GM21367 (cell line): ENCODE data around the gene COX20.

Source experiments
- ATAC-seq: cut with Tn5 transposase; IDR thresholded peaks from one replicate; pipeline ENCODE4 v1.9.1; 2021; ENCODE audit not compliant: unreplicated experiment

Gene COX20

DNA sequence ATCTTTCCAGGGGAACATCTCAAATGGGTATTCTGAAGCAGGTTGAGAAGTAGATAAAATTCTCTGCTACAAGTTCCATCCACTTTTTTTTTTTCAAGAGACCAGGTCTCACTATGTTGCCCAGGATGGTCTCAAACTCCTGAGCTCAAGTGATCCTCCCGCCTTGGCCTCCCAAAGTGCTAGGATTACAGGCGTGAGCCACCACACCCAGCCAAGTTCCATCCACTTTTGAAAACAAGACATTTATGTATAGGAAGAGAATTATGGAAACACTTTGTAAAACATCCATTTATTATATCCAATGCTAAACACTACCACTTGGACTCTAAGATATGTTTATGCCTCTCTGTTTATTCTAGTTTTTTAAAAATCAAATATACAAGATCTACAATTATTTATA, 15.4 kb downstream of the COX20 start:
- ATAC-seq = no peak

DNA sequence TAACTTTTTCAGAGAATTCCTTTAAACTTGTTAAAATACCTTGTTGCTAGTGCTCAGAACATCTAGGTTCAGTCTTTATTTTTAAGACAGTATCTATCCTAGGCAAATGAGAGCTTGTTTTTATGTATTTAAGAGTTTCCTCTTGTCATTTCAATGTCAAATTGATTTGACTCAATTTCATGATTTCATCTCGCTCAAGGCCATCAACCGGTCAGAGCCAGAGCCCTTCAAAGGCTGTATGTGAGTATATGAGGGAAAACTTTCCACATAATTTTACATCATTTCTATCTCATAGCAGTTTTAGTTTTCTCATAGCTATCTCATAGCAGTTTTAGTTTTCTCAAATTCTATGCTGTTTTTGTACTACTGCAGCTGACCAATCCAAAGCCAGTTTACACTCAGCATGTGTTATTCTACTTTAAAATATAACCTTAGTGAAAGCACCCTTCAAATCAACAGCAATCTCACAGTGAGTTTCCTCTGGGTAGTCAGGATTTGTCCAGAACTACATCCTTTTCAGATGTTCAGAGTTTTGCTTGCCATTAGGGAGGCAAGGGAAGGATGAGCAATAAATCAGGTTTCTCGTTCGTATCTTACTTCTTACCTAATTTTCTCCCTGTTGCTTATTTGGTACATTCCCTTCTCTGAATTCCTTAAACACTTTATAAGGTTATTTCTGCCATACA, 16.2 kb downstream of the COX20 start:
- ATAC-seq = no peak

DNA sequence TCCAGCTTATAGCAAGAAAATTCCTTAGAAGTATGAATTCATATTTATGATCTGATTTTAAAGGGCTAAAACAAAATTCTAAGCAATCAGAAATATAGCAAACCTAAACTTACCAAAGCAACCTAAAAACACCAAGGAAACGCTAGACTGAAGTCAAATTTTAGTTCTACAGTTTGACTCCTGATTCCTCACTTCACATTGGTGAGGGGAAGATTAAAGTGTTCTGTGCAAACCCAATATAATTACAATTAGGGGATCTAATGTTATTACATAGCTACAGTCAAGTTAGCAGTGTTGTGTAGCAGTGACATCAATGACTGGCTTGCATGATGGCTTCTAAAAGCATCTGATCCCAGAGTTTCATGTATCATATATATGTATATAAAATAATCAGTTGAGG, 17.2 kb downstream of the COX20 start:
- no peak for ATAC-seq

DNA sequence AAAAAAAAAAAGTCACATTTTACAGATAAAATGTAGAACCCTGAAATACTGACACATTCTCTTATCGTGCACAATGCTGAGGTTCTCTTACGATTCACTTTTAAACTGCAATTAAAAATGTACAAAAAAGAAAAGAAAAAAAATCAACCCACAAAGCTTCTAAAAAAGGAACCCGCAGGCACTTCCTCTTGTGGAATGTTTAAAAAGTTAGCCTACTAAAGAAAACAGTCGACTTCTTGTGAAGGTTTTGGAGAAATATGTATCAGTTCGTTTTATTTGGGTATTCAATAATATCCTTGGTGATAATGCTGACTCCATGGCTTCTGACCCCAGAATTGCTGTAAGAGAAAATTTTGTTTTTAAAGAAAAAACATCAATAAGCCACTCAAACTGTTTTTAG, 18.7 kb downstream of the COX20 start:
- no peak for ATAC-seq

DNA sequence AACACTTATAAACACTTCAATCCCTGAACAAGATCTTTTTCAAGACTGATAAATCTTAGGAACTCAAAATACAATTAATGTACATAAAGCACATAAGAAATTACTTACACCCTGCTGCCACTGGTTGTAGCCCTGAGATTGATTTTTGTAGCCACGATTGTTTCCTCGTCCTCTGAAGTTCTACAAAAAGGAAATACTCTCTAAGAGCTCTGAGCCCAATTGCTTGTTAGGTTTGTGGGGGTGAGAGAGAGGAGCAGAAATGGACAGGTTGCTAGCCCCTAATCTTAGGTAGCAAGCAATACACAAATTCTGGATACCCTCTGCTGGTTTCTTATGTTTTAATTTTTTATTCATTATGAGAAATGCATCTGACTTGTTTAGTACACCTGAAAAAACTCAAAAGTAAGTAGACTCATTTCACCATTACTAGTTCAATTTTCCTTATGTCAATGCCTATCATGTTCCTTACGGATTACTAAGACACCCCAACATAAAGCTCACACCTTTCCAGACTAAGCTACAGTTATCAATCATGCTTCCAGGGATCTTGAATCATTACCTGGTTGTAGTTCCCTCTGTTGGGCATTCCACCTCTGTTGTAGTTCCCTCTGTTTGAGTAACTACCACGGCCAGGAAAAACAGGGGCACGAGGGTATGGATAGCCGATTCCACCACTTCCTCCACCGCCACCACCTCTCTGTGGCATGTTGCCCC, 19.6 kb downstream of the COX20 start:
- ATAC-seq = no peak

DNA sequence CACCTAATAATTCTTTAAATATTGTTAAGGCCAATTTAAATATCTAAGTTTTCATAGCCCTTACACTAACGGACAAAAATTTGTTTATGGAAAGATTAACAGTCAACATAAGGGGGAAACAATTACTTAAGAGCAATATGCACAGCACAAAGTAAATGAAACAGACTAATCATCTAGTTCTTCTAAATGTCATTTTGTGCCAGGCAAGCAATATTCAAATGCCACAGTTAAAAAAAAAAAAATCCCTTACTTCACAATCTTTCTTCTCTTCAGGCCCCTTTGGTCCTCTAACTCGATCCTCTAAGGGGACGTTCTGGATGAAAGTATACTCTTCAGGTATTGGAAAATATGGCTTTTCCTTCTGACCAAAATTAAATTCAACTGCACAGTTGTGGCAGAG, 22.3 kb downstream of the COX20 start:
- ATAC-seq = no peak

DNA sequence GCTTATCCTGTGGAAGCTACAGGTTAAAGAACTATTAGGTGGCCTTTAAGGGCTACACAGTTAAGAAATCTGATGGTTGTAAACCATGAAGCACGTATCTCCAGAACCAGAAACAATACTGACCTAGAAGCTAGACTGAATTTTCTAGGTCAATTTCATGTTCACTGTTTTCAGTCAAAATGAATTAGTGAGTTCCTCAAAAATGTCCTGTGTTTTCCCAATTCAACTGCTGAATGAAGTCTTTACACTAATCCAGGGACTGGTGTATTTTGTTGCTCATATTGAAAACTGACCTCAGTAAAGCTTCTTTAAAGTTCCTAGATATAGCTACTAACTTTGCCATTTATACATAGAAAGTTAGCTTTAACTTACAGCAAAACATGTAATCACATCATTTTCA, 22.9 kb downstream of the COX20 start:
- no peak for ATAC-seq

DNA sequence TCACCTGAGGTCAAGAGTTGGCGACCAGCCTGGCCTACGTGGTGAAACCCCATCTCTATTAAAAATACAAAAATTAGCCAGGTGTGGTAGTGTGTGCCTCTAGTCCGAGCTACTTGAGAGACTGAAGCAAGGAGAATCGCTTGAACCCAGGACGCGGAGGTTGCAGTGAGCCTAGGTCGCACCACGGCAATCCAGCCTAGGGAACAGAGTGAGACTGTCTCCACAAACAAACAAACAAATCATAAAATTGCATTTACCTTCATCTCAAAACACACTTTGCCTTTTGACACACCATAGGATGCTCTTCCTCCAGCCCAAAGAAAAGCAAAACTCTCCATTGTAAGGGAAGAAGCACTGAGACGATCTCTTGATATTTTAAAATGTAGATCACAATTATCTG, 24.6 kb downstream of the COX20 start:
- ATAC-seq = no peak

DNA sequence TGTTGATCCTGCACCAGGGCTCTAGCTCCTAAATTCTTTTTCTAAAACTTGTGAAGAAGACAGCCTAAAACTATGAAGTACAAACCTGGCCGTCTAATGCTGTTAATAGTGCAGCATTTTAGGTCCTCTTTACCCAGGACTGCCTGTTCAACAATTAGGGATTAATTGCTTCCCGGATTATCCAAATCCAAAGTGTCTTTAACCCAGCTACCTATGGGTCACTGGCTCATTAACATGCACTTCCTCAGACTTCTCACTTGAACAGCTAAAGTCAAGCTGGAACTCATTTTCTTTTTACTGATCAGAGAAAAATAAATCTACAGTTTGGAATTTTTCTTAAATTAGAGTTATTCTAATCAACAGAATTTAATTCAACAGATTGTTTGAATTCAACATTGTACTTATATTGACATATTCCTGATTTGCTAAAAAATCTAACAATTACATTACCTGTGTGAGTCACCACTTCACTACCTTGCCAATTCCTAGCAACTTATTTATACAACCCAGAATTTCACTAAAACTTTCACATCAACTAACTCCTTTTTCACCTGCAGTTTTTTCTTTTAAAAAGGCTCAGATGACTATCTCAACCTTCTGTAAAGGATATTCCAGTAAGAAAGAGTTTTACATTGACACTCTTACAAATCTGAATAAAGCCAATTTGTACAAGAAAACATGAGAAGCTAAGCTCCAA, 25.6 kb downstream of the COX20 start:
- no peak for ATAC-seq

DNA sequence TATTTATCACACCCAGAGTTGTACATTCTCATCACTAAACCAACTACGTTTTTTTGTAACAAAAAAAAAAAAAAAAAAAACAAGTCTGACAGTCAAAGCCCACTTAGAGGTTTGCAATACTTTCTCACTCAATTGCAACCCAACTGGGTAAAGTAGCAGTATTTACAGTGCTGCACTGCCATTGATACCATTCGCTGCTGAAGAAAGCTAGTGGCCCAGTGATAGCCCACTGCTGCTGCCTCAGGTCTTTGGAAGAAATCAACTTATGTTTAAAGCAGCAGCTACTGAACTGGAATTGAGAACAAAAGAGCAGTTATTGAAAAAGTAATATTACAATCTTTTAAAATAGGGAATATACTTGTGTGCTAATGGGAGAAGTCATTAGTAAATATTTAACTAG, 26.2 kb downstream of the COX20 start:
- no peak for ATAC-seq

DNA sequence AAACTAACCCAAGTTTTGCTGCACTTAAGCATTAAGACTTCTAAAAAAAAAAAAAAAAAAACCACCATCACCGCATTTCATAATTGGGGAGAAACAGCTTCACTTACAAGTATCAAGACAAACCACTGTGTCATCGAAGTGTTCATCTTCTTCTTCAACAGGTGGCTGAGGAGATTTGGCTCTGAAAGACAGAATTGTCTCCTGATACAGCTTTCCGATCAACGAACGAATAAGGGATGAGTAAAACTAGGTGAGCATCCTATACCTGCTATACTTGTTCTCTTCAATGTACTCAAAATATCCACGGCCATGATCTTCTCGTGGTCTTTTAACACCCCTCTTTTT, 26.9 kb downstream of the COX20 start:
- ATAC-seq = no peak

DNA sequence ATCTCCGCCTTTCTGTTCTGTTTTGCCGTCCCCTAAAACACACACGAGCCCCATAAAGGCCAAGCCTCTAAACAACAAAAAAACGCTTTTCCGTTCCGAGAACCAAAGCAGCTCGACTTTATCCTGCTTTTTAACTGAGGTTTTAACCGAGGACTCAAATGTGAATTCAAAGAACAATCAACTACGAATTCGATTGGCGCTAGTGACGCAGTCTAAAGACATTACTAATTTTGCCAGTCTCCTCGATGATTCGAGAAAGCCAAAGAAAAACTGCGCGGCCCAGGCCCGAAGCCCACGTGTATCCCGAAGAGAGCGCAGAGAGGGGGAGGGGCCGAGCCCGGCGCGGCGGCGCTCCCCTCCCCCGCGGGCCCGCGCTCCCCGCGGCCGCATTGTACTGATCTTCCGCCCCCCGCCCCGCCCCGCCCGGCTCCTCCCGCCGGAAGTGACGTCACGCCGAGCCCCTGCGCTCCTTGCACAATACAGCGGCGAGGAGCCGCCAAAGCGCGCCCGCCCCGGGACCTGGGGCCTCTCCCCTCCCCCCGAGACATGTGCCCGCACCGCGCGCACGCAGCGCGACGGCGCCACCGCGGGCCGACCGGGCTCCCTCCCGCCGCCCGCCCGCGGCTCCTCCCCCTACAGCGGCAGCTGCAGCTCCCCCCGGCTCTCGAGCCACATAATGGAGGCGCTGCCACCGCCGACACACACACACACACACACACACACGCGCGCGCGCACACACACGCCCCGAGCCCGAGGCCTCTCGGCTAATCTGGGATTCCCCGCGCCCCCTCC, 27.4 kb downstream of the COX20 start:
- ATAC-seq = peak; percentile 59

DNA sequence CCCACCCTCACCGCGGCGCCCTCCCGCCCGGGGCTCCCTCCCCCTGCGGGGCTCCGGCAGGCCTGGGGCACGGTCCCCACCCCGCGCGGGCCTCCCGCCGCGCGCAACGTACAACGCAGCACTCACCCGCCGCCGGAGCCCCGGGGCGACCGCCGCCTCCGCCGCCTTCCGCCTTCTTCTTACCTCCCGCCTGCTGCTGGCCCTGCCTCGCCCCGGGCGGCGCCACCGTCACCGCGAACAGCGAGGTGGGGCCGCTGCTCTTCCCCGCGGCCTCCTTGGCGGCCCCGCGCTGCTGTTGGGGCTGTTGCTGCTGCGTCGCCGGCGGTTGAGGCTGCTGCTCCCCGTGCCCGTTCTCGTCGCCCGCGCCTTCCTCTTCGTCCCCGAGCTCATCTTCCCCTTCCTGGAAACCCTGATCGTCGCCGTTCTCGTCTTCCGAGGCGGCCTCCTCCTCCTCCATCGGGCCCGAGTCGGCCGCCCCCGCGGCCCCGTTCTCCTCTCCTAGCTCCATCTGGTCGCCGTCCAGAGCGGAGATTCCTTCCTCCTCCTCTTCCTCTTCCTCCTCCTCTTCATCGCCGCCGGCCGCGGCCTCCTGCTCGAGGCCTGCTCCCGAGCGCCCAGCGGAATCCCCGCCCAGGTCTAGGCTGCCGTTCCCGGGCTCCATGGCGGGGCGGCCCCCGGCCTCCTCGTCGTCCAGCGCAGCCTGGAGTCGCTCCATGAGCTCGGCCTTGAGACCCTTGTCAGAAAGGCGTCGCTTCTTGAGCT, 28.2 kb downstream of the COX20 start:
- no peak for ATAC-seq

DNA sequence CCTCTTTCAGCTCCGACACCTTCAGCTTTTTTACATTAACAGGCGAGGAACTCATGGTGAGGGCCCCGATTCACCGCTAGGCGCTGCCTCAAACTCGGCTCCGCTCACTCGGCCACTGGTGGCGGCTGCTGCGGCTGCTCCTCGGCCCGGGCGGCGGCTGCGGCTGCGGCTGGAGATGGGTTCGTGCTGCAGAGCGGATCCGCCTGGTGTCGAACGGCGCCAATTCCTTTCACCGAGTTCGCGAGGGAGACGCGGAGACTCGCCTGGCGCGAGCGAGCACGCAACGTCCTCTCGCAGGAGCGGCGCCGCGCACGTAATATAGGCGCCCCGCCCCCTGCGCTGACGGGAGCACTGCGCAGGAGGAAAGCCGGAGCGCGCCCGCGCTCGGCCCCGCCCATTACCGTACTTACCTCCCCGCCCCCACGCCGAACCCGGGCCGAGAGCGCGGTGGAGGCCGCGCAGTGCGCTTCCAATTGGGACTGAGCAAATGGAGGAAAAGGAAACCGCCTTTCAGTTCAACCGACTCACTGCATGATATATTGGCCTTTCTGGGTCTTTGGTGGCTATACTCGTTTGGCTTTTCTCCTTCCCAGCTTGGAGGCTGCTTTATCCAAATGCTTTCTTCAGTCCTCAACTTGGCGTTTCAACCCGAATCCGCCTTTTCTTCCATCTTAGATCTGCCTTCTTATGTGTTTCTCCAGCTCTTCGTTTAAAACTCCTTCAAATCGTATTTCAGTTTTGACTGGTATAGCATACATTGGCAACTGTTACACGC, 29.0 kb downstream of the COX20 start, which contains the start of gene HNRNPU:
HNRNPU (minus strand) TSS at position 291 of the 775 bp plus-strand sequence; CDS start at position 55, 236 bp downstream.
- peak; percentile 52 for ATAC-seq

DNA sequence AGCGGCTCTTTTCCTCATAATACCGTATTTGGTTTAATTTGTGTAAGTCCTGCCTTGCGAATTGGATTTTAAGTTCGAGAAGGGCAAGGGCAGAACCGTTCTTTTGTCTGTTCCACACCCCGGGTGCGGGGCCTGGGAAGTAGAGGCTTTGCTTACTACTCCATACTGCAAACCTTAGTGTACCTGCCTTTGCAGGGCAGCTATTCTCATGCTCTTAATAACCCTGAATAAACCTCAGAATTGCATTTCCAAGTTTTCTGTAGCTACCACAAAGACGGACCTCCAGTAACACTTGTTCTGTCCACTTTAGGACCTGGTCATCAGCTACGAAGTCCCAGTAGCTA, 29.5 kb downstream of the COX20 start:
- no peak for ATAC-seq

DNA sequence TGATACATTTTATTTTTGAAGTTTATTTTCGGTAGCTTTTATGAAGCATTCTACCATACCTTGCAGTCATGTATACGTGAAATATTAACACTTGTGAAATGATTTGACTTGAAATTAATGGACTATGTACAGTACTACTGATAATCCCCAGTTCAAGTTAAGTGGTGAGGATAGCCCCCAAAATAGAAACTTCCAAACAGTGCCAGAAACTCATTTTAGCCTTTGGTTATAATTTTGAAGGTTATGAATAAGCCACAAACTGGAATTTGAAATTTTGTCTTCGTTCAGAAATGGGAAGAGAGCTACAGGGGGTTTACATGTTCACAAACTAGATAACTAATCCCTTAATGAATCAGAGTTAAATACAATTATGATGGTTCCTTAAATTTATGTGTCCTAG, 30.4 kb downstream of the COX20 start:
- ATAC-seq = no peak

DNA sequence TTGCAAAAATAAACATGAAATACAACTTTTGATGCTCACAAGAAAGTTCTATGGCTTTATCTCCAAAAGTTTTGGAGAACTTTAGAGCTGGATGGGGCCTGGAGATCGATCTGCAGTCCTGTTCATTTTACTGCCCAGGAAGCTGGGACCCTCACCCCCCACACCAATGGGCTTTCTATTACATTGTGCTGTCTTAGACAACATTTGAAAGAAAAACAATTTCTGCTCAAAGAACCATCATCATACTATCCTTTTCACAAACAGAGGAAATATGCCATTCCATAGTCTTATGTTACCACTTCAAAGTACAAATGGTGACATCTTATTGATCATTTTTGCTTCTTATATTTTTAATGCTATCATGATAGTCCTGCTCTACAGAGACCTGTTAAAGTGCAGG, 30.9 kb downstream of the COX20 start:
- ATAC-seq = no peak

DNA sequence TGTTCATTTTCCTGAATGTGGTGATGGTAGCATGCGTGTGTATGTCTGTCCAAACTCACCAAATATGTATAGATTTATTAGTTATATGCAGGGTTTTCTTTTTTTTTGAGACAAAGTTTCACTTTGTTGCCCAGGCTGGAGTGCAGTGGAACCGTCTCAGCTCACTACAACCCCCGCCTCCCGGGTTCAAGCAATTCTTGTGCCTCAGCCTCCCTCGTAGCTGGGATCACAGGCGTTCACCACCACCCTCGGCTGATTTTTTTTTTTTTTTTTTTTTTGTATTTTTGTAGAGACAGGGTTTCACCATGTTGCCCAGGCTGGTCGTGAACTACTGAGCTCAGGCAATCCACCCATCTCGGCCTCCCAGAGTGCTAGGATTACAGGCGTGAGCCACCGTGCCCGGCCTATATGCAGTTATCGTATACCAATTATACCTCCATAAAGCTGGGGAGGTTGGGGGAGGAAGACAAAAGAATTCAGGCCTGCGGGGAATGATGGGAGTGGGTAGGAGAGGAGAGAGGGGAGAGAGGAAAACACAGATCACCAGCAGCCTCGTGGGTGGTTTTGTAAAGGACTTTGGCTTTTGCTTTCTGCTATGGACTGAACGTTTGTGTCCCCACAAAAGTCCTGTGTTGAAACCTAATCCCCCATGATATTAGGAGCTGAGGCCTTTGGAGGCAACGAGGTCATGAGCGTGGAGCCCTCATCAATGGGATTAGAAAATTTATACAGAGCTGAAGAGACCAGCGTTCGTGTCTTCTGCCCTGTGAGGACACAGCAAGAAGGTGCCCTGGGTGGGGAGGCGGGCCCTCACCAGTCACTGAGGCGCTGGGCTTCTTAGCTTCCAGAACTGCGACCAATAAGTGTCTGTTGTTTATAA, 33.3 kb downstream of the COX20 start:
- no peak for ATAC-seq

DNA sequence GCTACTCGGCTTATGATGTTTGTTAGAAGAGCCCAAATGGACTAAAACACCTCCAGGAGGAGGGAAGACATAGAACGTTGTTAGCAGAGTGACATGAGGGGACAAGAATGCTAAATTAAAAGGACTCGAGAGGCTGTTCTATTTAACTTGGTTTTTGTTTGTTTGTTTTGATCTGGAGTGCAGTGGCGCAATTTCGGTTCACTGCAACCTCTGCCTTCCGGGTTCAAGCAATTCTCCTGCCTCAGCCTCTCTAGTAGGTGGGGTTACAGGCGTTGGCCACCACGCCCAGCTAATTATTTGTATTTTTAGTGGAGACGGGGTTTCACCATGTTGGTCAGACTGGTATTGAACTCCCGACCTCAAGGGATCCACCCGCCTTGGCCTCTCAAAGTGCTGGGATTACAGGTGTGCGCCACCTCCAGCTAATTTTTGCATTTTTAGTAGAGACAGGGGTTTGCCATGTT, 33.9 kb downstream of the COX20 start:
- no peak for ATAC-seq
